Measurements from ENCODE around the gene PEX11B.

Gene PEX11B

GRCh38 chr1:145918992-145919939, 749 bp upstream of the PEX11B start (continued):
- TF ChIP-seq, protein P1, sequence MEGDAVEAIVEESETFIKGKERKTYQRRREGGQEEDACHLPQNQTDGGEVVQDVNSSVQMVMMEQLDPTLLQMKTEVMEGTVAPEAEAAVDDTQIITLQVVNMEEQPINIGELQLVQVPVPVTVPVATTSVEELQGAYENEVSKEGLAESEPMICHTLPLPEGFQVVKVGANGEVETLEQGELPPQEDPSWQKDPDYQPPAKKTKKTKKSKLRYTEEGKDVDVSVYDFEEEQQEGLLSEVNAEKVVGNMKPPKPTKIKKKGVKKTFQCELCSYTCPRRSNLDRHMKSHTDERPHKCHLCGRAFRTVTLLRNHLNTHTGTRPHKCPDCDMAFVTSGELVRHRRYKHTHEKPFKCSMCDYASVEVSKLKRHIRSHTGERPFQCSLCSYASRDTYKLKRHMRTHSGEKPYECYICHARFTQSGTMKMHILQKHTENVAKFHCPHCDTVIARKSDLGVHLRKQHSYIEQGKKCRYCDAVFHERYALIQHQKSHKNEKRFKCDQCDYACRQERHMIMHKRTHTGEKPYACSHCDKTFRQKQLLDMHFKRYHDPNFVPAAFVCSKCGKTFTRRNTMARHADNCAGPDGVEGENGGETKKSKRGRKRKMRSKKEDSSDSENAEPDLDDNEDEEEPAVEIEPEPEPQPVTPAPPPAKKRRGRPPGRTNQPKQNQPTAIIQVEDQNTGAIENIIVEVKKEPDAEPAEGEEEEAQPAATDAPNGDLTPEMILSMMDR (tag by site-specific recombination; IDR thresholded peaks at IDR 0.05) = peak; percentile 7; the same call in 1 of the 2 replicates
- TF ChIP-seq ZNF473 (tag by site-specific recombination; IDR thresholded peaks at IDR 0.05) (no peak), ZNF223 (tag by site-specific recombination; IDR thresholded peaks at IDR 0.05) (no peak), SP3 (tag by site-specific recombination; IDR thresholded peaks at IDR 0.05) (no peak), ZNF184 (tag by site-specific recombination; IDR thresholded peaks at IDR 0.05) (no peak), GLIS1 (tag by site-specific recombination; IDR thresholded peaks at IDR 0.05) (no peak), ZNF394 (tag by site-specific recombination; IDR thresholded peaks at IDR 0.05; ENCODE audit: borderline replicate concordance) (no peak), BCL11B (tag by site-specific recombination; IDR thresholded peaks at IDR 0.05; ENCODE audit: low read depth) (no peak), EGR2 (tag by site-specific recombination; IDR thresholded peaks at IDR 0.05; ENCODE audit: low read depth) (peak; percentile 49; the same call in 1 of the 2 replicates), KLF7 (tag by site-specific recombination; IDR thresholded peaks at IDR 0.05; ENCODE audit: borderline replicate concordance) (no peak), MZF1 (tag by site-specific recombination; IDR thresholded peaks at IDR 0.05; ENCODE audit: borderline replicate concordance) (no peak), ZXDB (tag by site-specific recombination; IDR thresholded peaks at IDR 0.05) (no peak), ZNF654 (tag by site-specific recombination; IDR thresholded peaks at IDR 0.05; ENCODE audit: low read depth) (no peak), SETDB1 (IDR thresholded peaks at IDR 0.05; ENCODE audit: insufficient read length, low read length) (no peak), KLF10 (tag by site-specific recombination; IDR thresholded peaks at IDR 0.05) (no peak)
- TF ChIP-seq, protein P2, sequence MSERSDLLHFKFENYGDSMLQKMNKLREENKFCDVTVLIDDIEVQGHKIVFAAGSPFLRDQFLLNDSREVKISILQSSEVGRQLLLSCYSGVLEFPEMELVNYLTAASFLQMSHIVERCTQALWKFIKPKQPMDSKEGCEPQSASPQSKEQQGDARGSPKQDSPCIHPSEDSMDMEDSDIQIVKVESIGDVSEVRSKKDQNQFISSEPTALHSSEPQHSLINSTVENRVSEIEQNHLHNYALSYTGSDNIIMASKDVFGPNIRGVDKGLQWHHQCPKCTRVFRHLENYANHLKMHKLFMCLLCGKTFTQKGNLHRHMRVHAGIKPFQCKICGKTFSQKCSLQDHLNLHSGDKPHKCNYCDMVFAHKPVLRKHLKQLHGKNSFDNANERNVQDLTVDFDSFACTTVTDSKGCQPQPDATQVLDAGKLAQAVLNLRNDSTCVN (tag by site-specific recombination; optimal IDR thresholded peaks at IDR 0.05) = no peak

- ChIA-PET CTCF (interaction anchor here (1.0 to 1.1 kb wide), 2 partner anchors 9 to 26 kb away, joined by 4 to 6 read pairs; no protein-coding TSS in a partner anchor), POLR2A (no interaction called here)
- TF ChIP-seq MEIS1 (CRISPR knock-in tag; IDR thresholded peaks at IDR 0.05; ENCODE audit: borderline replicate concordance) = no peak
- TF ChIP-seq ZNF624 (tag by site-specific recombination; IDR thresholded peaks at IDR 0.05) = no peak
- TF ChIP-seq HOXD13 (CRISPR knock-in tag; IDR thresholded peaks at IDR 0.05; ENCODE audit: borderline replicate concordance) = no peak
- TF ChIP-seq ZNF501 (tag by site-specific recombination; IDR thresholded peaks at IDR 0.05) = no peak
- TF ChIP-seq, protein P3, sequence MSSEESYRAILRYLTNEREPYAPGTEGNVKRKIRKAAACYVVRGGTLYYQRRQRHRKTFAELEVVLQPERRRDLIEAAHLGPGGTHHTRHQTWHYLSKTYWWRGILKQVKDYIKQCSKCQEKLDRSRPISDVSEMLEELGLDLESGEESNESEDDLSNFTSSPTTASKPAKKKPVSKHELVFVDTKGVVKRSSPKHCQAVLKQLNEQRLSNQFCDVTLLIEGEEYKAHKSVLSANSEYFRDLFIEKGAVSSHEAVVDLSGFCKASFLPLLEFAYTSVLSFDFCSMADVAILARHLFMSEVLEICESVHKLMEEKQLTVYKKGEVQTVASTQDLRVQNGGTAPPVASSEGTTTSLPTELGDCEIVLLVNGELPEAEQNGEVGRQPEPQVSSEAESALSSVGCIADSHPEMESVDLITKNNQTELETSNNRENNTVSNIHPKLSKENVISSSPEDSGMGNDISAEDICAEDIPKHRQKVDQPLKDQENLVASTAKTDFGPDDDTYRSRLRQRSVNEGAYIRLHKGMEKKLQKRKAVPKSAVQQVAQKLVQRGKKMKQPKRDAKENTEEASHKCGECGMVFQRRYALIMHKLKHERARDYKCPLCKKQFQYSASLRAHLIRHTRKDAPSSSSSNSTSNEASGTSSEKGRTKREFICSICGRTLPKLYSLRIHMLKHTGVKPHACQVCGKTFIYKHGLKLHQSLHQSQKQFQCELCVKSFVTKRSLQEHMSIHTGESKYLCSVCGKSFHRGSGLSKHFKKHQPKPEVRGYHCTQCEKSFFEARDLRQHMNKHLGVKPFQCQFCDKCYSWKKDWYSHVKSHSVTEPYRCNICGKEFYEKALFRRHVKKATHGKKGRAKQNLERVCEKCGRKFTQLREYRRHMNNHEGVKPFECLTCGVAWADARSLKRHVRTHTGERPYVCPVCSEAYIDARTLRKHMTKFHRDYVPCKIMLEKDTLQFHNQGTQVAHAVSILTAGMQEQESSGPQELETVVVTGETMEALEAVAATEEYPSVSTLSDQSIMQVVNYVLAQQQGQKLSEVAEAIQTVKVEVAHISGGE (tag by site-specific recombination; conservative IDR thresholded peaks at IDR 0.05; ENCODE audit: low read depth) = no peak
- TF ChIP-seq ZBTB1 (tag by site-specific recombination; IDR thresholded peaks at IDR 0.05) = no peak
- TF ChIP-seq ZNF658 (tag by site-specific recombination; IDR thresholded peaks at IDR 0.05) = no peak
- TF ChIP-seq ZNF248 (tag by site-specific recombination; IDR thresholded peaks at IDR 0.05) = no peak
- no peak overlapping the region for H3K27ac ChIP-seq (ENCODE audit: extremely low read depth, low read depth, low read length)
- H3K4me3 ChIP-seq (ENCODE audit: low read depth, low read length) = peak overlapping the region; percentile 76
- H3K4me1 ChIP-seq (ENCODE audit: control insufficient read depth, insufficient read depth, low read length) = peaks cover 3% of the 10 kb centered on the region; the same call in 1 of the 2 replicates
- H3K9me3 ChIP-seq (ENCODE audit: control insufficient read depth, insufficient read depth, low read depth, low read length) = no peaks in the 10 kb centered on the region
- H3K36me3 ChIP-seq (ENCODE audit: control insufficient read depth in 2 of 2, insufficient read depth in 1 of 2, low read length in 2 of 2) = peaks cover 5 to 41% of the 10 kb centered on the region in 2 experiments; a peak in 2 of 3 replicates
These were observed 922 bp downstream of the PEX11B start for GRCh38 chr1:145917595-145917994.

Measured in HEK293 (cell line).